IMR-90 (cell line): ENCODE measurements around the gene LPXN.

ENCODE experiments used
- BHLHE40 ChIP-seq: fragments of 150-350 bp; IDR thresholded peaks from 2 replicates; pipeline ENCODE4 v1.6.1; 2016; ENCODE audit warnings: mild to moderate bottlenecking, low read depth, low read length
- CEBPB ChIP-seq: IDR thresholded peaks from 2 replicates; pipeline ENCODE4 v1.6.1; 2012; ENCODE audit warnings: low read depth, low read length, improper control_type of control experiment
- MAFK ChIP-seq: IDR thresholded peaks from 2 replicates; pipeline ENCODE4 v1.6.1; 2012; ENCODE audit warnings: low read depth, low read length, improper control_type of control experiment
- POLR2A ChIP-seq: IDR thresholded peaks from 2 replicates; pipeline ENCODE4 v1.6.1; 2012; ENCODE audit warnings: mild to moderate bottlenecking, low read depth, low read length
- RAD21 ChIP-seq: IDR thresholded peaks from 2 replicates; pipeline ENCODE4 v1.6.1; 2012; ENCODE audit warnings: low read length, improper control_type of control experiment
- TF ChIP-seq, protein P1 (sequence below): conservative IDR thresholded peaks from 2 replicates; pipeline ENCODE4 v1.5.1; 2012; ENCODE audit warnings: mild to moderate bottlenecking, low read depth, low read length, improper control_type of control experiment
- TF ChIP-seq, protein P2 (sequence below): fragments of 150-350 bp; IDR thresholded peaks from 2 replicates; pipeline ENCODE4 v1.6.1; 2017; ENCODE audit warnings: mild to moderate bottlenecking, antibody characterized with exemption, low read length, low read depth

DNA sequence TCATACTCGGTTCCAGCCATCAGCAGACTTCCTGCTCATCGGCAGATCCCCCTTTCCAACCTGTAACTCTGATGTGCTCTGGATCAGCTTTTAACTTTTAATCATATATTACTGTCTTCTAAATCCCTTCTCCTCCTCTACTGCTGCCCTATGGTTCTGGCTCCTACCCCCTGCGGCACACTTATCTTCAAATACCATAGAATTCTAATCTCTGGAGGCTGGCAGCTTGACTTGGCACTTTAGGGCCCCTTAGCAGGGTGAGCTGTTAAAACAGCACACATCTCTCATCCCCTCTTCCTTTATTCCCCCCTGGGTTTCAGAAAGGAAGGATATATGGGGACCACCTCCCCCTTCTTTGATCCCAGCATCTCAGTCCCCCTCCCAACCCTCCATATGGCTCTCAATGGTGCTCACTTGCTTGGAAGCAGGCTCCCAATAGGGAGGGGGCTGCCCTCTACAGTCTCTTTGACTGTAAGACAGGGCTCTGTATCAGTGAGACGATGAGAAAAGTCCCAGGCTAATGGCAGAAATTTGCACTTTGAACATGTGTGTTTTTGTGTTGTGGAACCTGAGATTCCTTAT, 42.4 kb upstream of the LPXN start:
- TF ChIP-seq, protein P1, sequence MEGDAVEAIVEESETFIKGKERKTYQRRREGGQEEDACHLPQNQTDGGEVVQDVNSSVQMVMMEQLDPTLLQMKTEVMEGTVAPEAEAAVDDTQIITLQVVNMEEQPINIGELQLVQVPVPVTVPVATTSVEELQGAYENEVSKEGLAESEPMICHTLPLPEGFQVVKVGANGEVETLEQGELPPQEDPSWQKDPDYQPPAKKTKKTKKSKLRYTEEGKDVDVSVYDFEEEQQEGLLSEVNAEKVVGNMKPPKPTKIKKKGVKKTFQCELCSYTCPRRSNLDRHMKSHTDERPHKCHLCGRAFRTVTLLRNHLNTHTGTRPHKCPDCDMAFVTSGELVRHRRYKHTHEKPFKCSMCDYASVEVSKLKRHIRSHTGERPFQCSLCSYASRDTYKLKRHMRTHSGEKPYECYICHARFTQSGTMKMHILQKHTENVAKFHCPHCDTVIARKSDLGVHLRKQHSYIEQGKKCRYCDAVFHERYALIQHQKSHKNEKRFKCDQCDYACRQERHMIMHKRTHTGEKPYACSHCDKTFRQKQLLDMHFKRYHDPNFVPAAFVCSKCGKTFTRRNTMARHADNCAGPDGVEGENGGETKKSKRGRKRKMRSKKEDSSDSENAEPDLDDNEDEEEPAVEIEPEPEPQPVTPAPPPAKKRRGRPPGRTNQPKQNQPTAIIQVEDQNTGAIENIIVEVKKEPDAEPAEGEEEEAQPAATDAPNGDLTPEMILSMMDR, result 0 out of 2 replicates have a peak, but pooled peaks have one; percentile 1
- TF ChIP-seq MAFK (no peak), POLR2A (no peak), BHLHE40 (no peak), RAD21 (no peak), CEBPB (no peak)
- TF ChIP-seq, protein P2, sequence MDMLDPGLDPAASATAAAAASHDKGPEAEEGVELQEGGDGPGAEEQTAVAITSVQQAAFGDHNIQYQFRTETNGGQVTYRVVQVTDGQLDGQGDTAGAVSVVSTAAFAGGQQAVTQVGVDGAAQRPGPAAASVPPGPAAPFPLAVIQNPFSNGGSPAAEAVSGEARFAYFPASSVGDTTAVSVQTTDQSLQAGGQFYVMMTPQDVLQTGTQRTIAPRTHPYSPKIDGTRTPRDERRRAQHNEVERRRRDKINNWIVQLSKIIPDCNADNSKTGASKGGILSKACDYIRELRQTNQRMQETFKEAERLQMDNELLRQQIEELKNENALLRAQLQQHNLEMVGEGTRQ, result no peak
